ENCODE results near the gene OTUD1. TPM values are rescaled to one million over a fixed set of nuclear protein-coding genes. Genes with fewer than 3 reads are reported as not detected.
"Not testable (repeated sequence)": the region's sequence is repeated elsewhere in the genome, so short reads cannot be mapped to it uniquely, and the experiment has no call there.

OTUD1 gene
- 1 to 10 TPM; 8.5 to 9.8 TPM for total RNA-seq

- H3K4me1 Mint-ChIP-seq, result peaks cover 30% of the 10 kb centered on the region
- DNase-seq, result peak; percentile 93
- H3K36me3 Mint-ChIP-seq, result peaks cover 18% of the 10 kb centered on the region
- peak within 1 kb of the TSS; percentile 80 for H3K27ac Mint-ChIP-seq
- H3K9me3 Mint-ChIP-seq, result no peaks in the 10 kb centered on the region
- peak within 1 kb of the TSS; percentile 93 for H3K4me3 Mint-ChIP-seq
- no peaks in the 10 kb centered on the region for H3K27me3 Mint-ChIP-seq
Measured at GRCh38 chr10:23438547-23439451, at the start of gene OTUD1. Gene OTUD1 (plus strand): TSS chr10:23439075. CDS start chr10:23439458, 383 bp downstream.

- not testable (repeated sequence) for H3K27me3 Mint-ChIP-seq, DNase-seq
Measured at GRCh38 chr10:23390408-23390807, 48.5 kb upstream of the OTUD1 start.

DNA sequence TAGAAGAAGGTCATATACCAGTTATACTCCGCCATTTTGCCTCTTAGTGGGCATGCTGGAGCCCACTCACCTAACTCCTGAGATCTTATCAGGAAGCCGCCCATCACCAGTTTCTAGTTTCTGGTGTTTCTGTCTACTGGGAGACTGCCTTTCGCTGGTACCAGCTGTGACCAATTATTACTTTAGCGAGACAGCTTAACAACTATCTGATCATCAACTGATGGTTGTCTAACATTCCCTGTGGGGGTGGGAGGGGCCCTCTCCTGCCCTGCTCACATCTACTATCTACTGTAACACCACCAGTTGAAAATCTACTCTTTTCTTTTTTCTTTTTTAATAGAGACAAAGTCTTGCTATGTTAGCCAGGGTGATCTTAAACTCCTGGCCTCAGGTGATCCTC, 48.1 kb upstream of the OTUD1 start:
- no peak for DNase-seq
- H3K4me3 Mint-ChIP-seq, result no peak overlapping the region
- no peak overlapping the region for H3K27ac Mint-ChIP-seq
- H3K4me1 Mint-ChIP-seq, result peaks cover 14% of the 10 kb centered on the region
- peaks cover 2% of the 10 kb centered on the region for H3K36me3 Mint-ChIP-seq
- H3K9me3 Mint-ChIP-seq, result peaks cover 3% of the 10 kb centered on the region
- no peaks in the 10 kb centered on the region for H3K27me3 Mint-ChIP-seq

More at GRCh38 chr10:23390408-23390807, 48.5 kb upstream of the OTUD1 start:
- H3K4me3 Mint-ChIP-seq, H3K27ac Mint-ChIP-seq, H3K36me3 Mint-ChIP-seq, H3K9me3 Mint-ChIP-seq: not testable (repeated sequence)
- H3K4me1 Mint-ChIP-seq, result peaks cover 14% of the 10 kb centered on the region

DNA sequence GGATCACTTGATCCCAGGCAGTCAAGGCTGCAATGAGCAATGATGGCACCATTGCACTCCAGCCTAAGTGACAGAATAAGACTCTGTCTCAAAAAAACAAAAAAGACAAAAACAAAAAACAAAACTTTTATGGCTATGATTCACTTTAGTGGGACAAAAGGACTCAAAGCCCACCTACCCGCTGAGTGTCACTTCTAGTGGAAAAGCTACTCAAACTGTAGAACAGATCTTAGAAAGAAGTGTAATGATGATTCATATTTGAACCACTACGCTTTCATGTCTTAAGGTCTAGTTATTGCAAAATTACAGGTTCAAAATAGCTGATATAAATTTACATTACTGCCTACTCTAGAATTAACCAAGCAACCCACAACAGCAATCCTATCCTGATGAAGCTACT, 47.1 kb upstream of the OTUD1 start:
- no peak for DNase-seq
- Mint-ChIP-seq H3K36me3 (peaks cover 2% of the 10 kb centered on the region), H3K4me3 (no peak overlapping the region)

DNA sequence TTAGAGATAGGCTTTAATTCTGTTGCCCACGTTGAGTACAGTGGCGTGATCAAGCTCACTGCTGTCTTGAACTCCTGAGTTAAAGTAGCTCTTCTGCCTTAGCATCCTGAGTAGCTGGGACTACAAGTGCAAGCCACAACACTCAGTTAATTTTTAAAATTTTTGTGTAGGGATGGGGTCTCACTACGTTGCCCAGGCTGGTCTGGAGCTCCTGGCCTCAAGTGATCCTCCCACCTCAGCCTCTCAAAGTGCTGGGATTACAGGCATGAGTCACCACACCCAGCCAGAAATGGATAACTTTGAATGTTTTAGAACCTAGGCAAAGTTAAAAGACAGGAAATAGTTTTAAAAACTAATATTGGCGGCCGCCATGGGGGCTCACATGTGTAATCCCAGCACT, 43.9 kb upstream of the OTUD1 start:
- Mint-ChIP-seq H3K4me1 (peaks cover 8% of the 10 kb centered on the region), H3K27me3 (peaks cover 3% of the 10 kb centered on the region), H3K4me3 (no peak overlapping the region), H3K27ac (no peak overlapping the region), H3K36me3 (no peaks in the 10 kb centered on the region), H3K9me3 (no peaks in the 10 kb centered on the region)
- no peak for DNase-seq

More for the DNA sequence above, 47.1 kb upstream of the OTUD1 start:
- H3K9me3 Mint-ChIP-seq, result peaks cover 3% of the 10 kb centered on the region
- H3K4me1 Mint-ChIP-seq, result peaks cover 14% of the 10 kb centered on the region
- no peak overlapping the region for H3K27ac Mint-ChIP-seq
- no peaks in the 10 kb centered on the region for H3K27me3 Mint-ChIP-seq

- DNase-seq, result no peak
- Mint-ChIP-seq H3K4me3 (no peak overlapping the region), H3K27me3 (peaks cover 3% of the 10 kb centered on the region), H3K27ac (no peak overlapping the region), H3K4me1 (peaks cover 5% of the 10 kb centered on the region), H3K36me3 (no peaks in the 10 kb centered on the region), H3K9me3 (no peaks in the 10 kb centered on the region)
Measured at GRCh38 chr10:23396695-23397094, 42.2 kb upstream of the OTUD1 start.

- Mint-ChIP-seq H3K36me3 (no peaks in the 10 kb centered on the region), H3K27ac (no peak overlapping the region), H3K9me3 (no peaks in the 10 kb centered on the region), H3K4me1 (no peaks in the 10 kb centered on the region), H3K4me3 (no peak overlapping the region), H3K27me3 (peaks cover 3% of the 10 kb centered on the region)
- no peak for DNase-seq
Measured at GRCh38 chr10:23399701-23400144, 39.2 kb upstream of the OTUD1 start.

GRCh38 chr10:23402856-23403255, 36.0 kb upstream of the OTUD1 start:
- Mint-ChIP-seq H3K4me3 (no peak overlapping the region), H3K4me1 (peaks cover 2% of the 10 kb centered on the region), H3K9me3 (no peaks in the 10 kb centered on the region), H3K27ac (no peak overlapping the region), H3K27me3 (peaks cover 3% of the 10 kb centered on the region), H3K36me3 (no peaks in the 10 kb centered on the region)
- DNase-seq, result no peak

GRCh38 chr10:23403278-23403677, 35.6 kb upstream of the OTUD1 start:
- Mint-ChIP-seq H3K36me3 (no peaks in the 10 kb centered on the region), H3K4me1 (peaks cover 2% of the 10 kb centered on the region), H3K27me3 (peaks cover 3% of the 10 kb centered on the region), H3K4me3 (no peak overlapping the region), H3K9me3 (no peaks in the 10 kb centered on the region), H3K27ac (no peak overlapping the region)
- no peak for DNase-seq

DNA sequence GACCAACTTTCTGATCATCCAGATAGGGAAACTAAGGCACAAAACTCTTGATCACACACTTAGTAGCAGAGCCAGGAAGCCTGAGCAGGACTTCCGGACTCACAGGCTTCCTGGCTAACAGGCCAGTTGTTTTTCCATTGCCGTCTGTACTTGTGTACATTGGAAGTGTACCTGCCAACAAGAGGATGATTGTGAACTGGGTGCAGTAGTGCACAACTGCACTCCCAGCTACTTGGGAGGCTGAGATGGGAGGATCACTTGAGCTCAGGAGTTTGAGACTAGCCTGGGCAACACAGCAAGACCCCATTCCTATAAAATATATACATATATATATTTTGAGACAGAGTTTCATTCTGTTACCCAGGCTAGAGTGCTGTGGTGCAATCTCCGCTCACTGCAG, 35.2 kb upstream of the OTUD1 start:
- Mint-ChIP-seq H3K27ac (no peak overlapping the region), H3K9me3 (no peaks in the 10 kb centered on the region), H3K27me3 (peaks cover 3% of the 10 kb centered on the region), H3K4me3 (no peak overlapping the region), H3K36me3 (no peaks in the 10 kb centered on the region), H3K4me1 (peaks cover 2% of the 10 kb centered on the region)
- no peak for DNase-seq

GRCh38 chr10:23404461-23404980, 34.4 kb upstream of the OTUD1 start:
- no peak for DNase-seq
- peaks cover 2% of the 10 kb centered on the region for H3K27me3 Mint-ChIP-seq
- H3K27ac Mint-ChIP-seq, result no peak overlapping the region
- H3K36me3 Mint-ChIP-seq, result no peaks in the 10 kb centered on the region
- peaks cover 2% of the 10 kb centered on the region for H3K4me1 Mint-ChIP-seq
- H3K4me3 Mint-ChIP-seq, result no peak overlapping the region
- H3K9me3 Mint-ChIP-seq, result no peaks in the 10 kb centered on the region

GRCh38 chr10:23405540-23405939, 33.3 kb upstream of the OTUD1 start:
- no peak overlapping the region for H3K27ac Mint-ChIP-seq

DNA sequence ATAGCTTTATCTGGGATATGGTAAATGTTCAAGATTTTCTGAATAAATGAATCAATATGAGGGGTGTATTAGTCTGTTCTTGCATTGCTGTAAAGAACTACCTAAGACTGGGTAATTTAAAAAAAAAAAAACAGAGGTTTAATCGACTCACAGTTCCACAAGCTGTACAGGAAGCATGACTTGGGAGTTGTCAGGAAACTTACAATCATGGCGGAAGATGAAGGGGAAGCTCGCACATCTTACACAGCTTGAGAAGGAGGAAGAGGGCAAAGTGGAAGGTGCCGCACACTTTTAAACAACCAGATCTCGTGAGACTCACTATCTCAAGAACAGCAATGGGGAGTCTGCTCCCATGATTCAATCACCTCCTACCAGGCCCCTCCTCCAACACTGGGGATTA, 32.5 kb upstream of the OTUD1 start:
- H3K27me3 Mint-ChIP-seq, result no peaks in the 10 kb centered on the region
- peaks cover 2% of the 10 kb centered on the region for H3K4me1 Mint-ChIP-seq
- H3K4me3 Mint-ChIP-seq, result no peak overlapping the region
- H3K9me3 Mint-ChIP-seq, result no peaks in the 10 kb centered on the region
- DNase-seq, result no peak
- H3K27ac Mint-ChIP-seq, result no peak overlapping the region
- no peaks in the 10 kb centered on the region for H3K36me3 Mint-ChIP-seq

More at GRCh38 chr10:23405540-23405939, 33.3 kb upstream of the OTUD1 start:
- no peak overlapping the region for H3K4me3 Mint-ChIP-seq
- no peak for DNase-seq
- H3K4me1 Mint-ChIP-seq, result peaks cover 2% of the 10 kb centered on the region
- no peaks in the 10 kb centered on the region for H3K36me3 Mint-ChIP-seq
- H3K27me3 Mint-ChIP-seq, result no peaks in the 10 kb centered on the region
- H3K9me3 Mint-ChIP-seq, result no peaks in the 10 kb centered on the region

- H3K4me1 Mint-ChIP-seq, result peaks cover 18% of the 10 kb centered on the region
- H3K27ac Mint-ChIP-seq, result no peak overlapping the region
- H3K36me3 Mint-ChIP-seq, result peaks cover 4% of the 10 kb centered on the region
- H3K9me3 Mint-ChIP-seq, result peaks cover 3% of the 10 kb centered on the region
- no peak for DNase-seq
- no peak overlapping the region for H3K4me3 Mint-ChIP-seq
- H3K27me3 Mint-ChIP-seq, result peaks cover 3% of the 10 kb centered on the region
Measured at GRCh38 chr10:23408330-23408976, 30.4 kb upstream of the OTUD1 start.

DNA sequence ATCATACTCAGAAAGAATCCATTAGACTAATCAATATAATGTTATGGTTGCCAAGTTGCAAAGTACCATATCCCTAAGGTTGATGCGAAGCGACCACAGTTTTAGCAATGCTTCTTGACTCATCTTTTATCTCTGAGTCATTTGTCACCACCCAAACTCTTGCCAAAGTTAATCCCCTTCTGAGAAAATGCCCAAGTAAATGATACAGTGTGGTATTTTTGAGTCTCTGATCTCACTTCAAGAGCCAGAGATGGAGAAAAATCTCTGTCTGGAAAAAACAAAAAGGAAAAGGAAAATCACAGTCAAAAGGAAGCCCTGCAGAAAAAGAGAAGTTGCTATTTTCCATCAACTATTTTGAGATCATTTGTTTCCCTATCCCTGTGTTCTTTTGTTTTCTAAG, 26.7 kb upstream of the OTUD1 start:
- Mint-ChIP-seq H3K4me1 (peaks cover 27% of the 10 kb centered on the region), H3K27me3 (peaks cover 3% of the 10 kb centered on the region), H3K27ac (peak overlapping the region; percentile 70), H3K4me3 (no peak overlapping the region), H3K9me3 (peaks cover 4% of the 10 kb centered on the region), H3K36me3 (peaks cover 10% of the 10 kb centered on the region)
- DNase-seq, result peak; percentile 10
